Tibial nerve (tissue), 4 donors: ENCODE measurements around the gene GPR78.

Experiments used
- CTCF ChIP-seq, 5 experiments: fragments of 200-600 bp in 3 of 5; fragments of 450-650 bp in 2 of 5; sonication (generic) in 3 of 5; IDR thresholded peaks; one replicate each; pipeline ENCODE4 v1.5.1; 2016 to 2019; ENCODE audit warnings: antibody characterized with exemption in 5 of 5, mild to moderate bottlenecking in 3 of 5, moderate library complexity in 2 of 5
- EP300 ChIP-seq, 2 donors: sonication (generic); formaldehyde crosslinking; IDR thresholded peaks; one replicate each; pipeline ENCODE4 v1.6.1; 2017; ENCODE audit warnings: antibody characterized with exemption in 2 of 2, mild to moderate bottlenecking in 1 of 2
- POLR2A ChIP-seq, 2 donors: fragments of 450-650 bp; IDR thresholded peaks; one replicate each; pipeline ENCODE4 v1.6.1; 2017; ENCODE audit warnings: antibody characterized with exemption in 2 of 2, mild to moderate bottlenecking in 2 of 2, moderate library complexity in 2 of 2

- TF ChIP-seq CTCF (IDR thresholded peaks at IDR 0.05) (no peak), POLR2A (IDR thresholded peaks at IDR 0.05) (no peak), EP300 (IDR thresholded peaks at IDR 0.05) (no peak)
Measured at GRCh38 chr4:8613421-8614364, 33.5 kb downstream of the GPR78 start.
